Panc1 (cell line): Measurements from ENCODE around the gene CNTN1. TPM values are rescaled to one million over a fixed set of nuclear protein-coding genes. Genes with fewer than 3 reads are reported as not detected.

Experiments
- ATAC-seq: fragments of 200-7000 bp; cut with Tn5 transposase; 2 replicates; pipeline ENCODE4 v1.9.1; 2020; ENCODE audit warnings: mild to moderate bottlenecking, moderate library complexity
- BruUV-seq: library from RNA; stranded (reverse); fragments of 400-500 nt; replicated peaks from 2 replicates; lab custom pipeline; 2021; lab: Mats Ljungman, UMichigan
- CTCF ChIA-PET: fragments of 300-600 bp; sonication (Branson Sonifier 250); formaldehyde crosslinking; loops from one replicate; lab custom pipeline; 2022; ENCODE audit warnings: antibody characterized with exemption; lab: Charles Lee
- POLR2A ChIA-PET: fragments of 300-600 bp; sonication (Branson Sonifier 250); formaldehyde crosslinking; loops from one replicate; lab custom pipeline; 2022; ENCODE audit warnings: antibody characterized with exemption; lab: Charles Lee
- DNase-seq: peaks from one replicate; pipeline ENCODE4 v3.0.0-alpha.2; 2010; ENCODE audit warnings: low read depth, low spot score
- H3K27ac ChIP-seq: 2 replicates; pipeline ENCODE4 v1.5.1; 2011; ENCODE audit warnings: mild to moderate bottlenecking, low read length, inconsistent platforms
- H3K27me3 ChIP-seq: fragments of 200-500 bp; sonication (Bioruptor generic); 2 replicates; pipeline ENCODE4 v1.6.0; 2014; ENCODE audit warnings: low read length, inconsistent platforms; ENCODE audit not compliant: control insufficient read depth, insufficient read depth
- H3K36me3 ChIP-seq: fragments of 200-500 bp; sonication (Bioruptor generic); 2 replicates; pipeline ENCODE4 v1.5.1; 2014; ENCODE audit warnings: inconsistent platforms, mild to moderate bottlenecking, low read length, moderate library complexity; ENCODE audit not compliant: control insufficient read depth, insufficient read depth
- H3K4me1 ChIP-seq: 2 replicates; pipeline ENCODE4 v1.5.1; 2011; ENCODE audit warnings: inconsistent platforms, mild to moderate bottlenecking, low read length, moderate library complexity; ENCODE audit not compliant: control insufficient read depth, insufficient read depth
- H3K4me3 ChIP-seq, 2 experiments: 2 replicates each; pipeline ENCODE4 v1.5.1; 2011 to 2012; ENCODE audit warnings: low read depth in 2 of 2, low read length in 2 of 2, mild to moderate bottlenecking in 2 of 2, inconsistent platforms in 1 of 2, moderate library complexity in 1 of 2
- H3K9me3 ChIP-seq: fragments of 200-500 bp; sonication (Bioruptor generic); 2 replicates; pipeline ENCODE4 v1.5.1; 2014; ENCODE audit warnings: low read depth, mild to moderate bottlenecking, inconsistent platforms, low read length, moderate library complexity; ENCODE audit not compliant: control insufficient read depth, insufficient read depth
- POLR2AphosphoS5 ChIP-seq: IDR thresholded peaks from 2 replicates; pipeline ENCODE4 v1.6.1; 2012; ENCODE audit warnings: mild to moderate bottlenecking, low read depth, low read length, moderate library complexity
- SIN3A ChIP-seq: IDR thresholded peaks from 2 replicates; pipeline ENCODE4 v1.6.1; 2012; ENCODE audit warnings: low read depth, mild to moderate bottlenecking, low read length, moderate library complexity, borderline replicate concordance; ENCODE audit not compliant: insufficient read depth
- TCF7L2 ChIP-seq: IDR thresholded peaks from 2 replicates; pipeline ENCODE4 v1.6.1; 2011; ENCODE audit warnings: mild to moderate bottlenecking, low read depth, low read length, inconsistent platforms
- in situ Hi-C: cut with HindIII; loops from 2 replicates; pipeline ENCODE4 v1.10.0; 2016; ENCODE audit warnings: low sequenced_read_pairs, low pct_unique_long_range_greater_than_20kb
- intact Hi-C: fragments of 100-400 bp; cut with micrococcal nuclease; formaldehyde crosslinking; loops from one replicate; pipeline ENCODE4 v1.10.0; 2022; ENCODE audit not compliant: unreplicated experiment
- total RNA-seq: library from RNA; stranded (reverse); gene quantifications from one replicate; pipeline ENCODE4 v1.2.1, GENCODE V29; 2021; ENCODE audit not compliant: unreplicated experiment
- TF ChIP-seq, protein P1 (sequence below), 2 experiments: IDR thresholded peaks; 2 replicates each; pipeline ENCODE4 v1.6.1; 2011 to 2012; ENCODE audit warnings: low read depth in 2 of 2, control low read depth in 1 of 2, low read length in 1 of 2, mild to moderate bottlenecking in 1 of 2, moderate library complexity in 1 of 2; ENCODE audit not compliant: insufficient read depth in 1 of 2
- TF ChIP-seq, protein P2 (sequence below): fragments of 450-650 bp; IDR thresholded peaks from 2 replicates; pipeline ENCODE4 v1.5.1; 2017; ENCODE audit warnings: mild to moderate bottlenecking

The CNTN1 gene
- total RNA-seq, 1 experiment from 2014 or later: not detected

DNA sequence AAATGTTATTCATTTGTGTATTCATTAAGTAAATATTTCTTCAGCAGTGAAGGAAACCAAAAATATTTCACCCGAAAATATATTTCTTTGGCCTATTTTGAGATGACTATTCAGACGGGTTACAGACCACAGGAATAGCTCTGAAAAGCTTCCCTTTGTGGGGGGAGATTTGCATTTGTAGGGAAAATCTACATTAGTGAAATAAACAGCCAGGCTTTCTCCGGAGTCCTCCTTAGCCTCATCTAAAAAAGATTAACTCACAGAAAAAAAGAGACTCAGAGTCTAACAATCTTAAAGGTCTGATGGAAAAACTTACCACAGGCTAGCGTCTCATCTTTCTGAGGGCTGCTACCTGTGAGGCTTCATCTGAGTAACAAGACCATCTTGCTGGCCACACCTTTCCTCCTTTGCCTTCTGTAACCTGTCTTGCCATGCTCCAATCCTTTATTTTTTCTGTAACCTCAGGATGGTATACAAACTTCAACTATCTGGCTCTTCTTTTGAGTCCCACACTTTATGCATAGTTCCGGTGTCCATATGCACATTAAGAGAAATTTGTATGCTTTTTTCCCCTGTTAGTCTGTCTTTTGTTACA lies 100.7 kb downstream of the CNTN1 start:
- TF ChIP-seq, protein P1, sequence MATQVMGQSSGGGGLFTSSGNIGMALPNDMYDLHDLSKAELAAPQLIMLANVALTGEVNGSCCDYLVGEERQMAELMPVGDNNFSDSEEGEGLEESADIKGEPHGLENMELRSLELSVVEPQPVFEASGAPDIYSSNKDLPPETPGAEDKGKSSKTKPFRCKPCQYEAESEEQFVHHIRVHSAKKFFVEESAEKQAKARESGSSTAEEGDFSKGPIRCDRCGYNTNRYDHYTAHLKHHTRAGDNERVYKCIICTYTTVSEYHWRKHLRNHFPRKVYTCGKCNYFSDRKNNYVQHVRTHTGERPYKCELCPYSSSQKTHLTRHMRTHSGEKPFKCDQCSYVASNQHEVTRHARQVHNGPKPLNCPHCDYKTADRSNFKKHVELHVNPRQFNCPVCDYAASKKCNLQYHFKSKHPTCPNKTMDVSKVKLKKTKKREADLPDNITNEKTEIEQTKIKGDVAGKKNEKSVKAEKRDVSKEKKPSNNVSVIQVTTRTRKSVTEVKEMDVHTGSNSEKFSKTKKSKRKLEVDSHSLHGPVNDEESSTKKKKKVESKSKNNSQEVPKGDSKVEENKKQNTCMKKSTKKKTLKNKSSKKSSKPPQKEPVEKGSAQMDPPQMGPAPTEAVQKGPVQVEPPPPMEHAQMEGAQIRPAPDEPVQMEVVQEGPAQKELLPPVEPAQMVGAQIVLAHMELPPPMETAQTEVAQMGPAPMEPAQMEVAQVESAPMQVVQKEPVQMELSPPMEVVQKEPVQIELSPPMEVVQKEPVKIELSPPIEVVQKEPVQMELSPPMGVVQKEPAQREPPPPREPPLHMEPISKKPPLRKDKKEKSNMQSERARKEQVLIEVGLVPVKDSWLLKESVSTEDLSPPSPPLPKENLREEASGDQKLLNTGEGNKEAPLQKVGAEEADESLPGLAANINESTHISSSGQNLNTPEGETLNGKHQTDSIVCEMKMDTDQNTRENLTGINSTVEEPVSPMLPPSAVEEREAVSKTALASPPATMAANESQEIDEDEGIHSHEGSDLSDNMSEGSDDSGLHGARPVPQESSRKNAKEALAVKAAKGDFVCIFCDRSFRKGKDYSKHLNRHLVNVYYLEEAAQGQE (IDR thresholded peaks at IDR 0.05; ENCODE audit: insufficient read depth in 1 of 2, low read depth in 2 of 2, low read length in 1 of 2): no peak
- TF ChIP-seq POLR2AphosphoS5 (no peak), TCF7L2 (no peak), SIN3A (no peak)
- TF ChIP-seq, protein P2, sequence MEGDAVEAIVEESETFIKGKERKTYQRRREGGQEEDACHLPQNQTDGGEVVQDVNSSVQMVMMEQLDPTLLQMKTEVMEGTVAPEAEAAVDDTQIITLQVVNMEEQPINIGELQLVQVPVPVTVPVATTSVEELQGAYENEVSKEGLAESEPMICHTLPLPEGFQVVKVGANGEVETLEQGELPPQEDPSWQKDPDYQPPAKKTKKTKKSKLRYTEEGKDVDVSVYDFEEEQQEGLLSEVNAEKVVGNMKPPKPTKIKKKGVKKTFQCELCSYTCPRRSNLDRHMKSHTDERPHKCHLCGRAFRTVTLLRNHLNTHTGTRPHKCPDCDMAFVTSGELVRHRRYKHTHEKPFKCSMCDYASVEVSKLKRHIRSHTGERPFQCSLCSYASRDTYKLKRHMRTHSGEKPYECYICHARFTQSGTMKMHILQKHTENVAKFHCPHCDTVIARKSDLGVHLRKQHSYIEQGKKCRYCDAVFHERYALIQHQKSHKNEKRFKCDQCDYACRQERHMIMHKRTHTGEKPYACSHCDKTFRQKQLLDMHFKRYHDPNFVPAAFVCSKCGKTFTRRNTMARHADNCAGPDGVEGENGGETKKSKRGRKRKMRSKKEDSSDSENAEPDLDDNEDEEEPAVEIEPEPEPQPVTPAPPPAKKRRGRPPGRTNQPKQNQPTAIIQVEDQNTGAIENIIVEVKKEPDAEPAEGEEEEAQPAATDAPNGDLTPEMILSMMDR: no peak
- no peaks in the 10 kb centered on the region for H3K9me3 ChIP-seq
- ATAC-seq (no peak), DNase-seq (no peak)
- BruUV-seq: no TSS peak
- CTCF ChIA-PET: no interaction called here
- POLR2A ChIA-PET: no interaction called here
- intact Hi-C loops: no loop called here
- no peaks in the 10 kb centered on the region for H3K36me3 ChIP-seq
- in situ Hi-C loops: no loop called here
- H3K4me3 ChIP-seq: no peak overlapping the region
- H3K4me1 ChIP-seq: no peaks in the 10 kb centered on the region
- no peaks in the 10 kb centered on the region for H3K27me3 ChIP-seq
- no peak overlapping the region for H3K27ac ChIP-seq

DNA sequence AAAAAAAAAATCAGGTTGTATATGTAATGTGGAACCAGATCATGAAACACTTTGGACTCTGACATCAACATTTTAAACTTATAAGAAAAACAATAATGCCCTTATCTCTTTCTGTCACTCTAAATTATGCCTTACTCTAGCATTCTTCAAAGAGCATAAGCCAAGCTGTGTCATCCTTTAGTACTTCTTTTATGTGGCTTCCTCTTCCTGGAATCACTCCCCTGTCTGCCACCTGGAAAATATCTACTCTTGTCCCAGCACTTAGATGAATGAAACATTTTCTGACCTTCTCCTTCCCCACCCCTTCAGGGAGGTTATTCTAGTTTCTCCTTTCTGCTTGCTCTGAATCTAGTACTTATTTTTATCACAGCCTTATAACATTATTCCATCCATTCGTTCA lies 101.2 kb downstream of the CNTN1 start:
- ChIA-PET CTCF (no interaction called here), POLR2A (no interaction called here)
- Histone ChIP-seq H3K36me3 (no peaks in the 10 kb centered on the region), H3K27me3 (no peaks in the 10 kb centered on the region), H3K27ac (no peak overlapping the region), H3K9me3 (no peaks in the 10 kb centered on the region), H3K4me1 (no peaks in the 10 kb centered on the region), H3K4me3 (no peak overlapping the region)
- BruUV-seq: no TSS peak
- in situ Hi-C loops: no loop called here
- DNase-seq: no peak
- ATAC-seq: no peak
- TF ChIP-seq, protein P1 (IDR thresholded peaks at IDR 0.05; ENCODE audit: insufficient read depth in 1 of 2, low read depth in 2 of 2, low read length in 1 of 2): no peak
- no peak for TF ChIP-seq TCF7L2
- TF ChIP-seq POLR2AphosphoS5: no peak
- TF ChIP-seq SIN3A: no peak
- TF ChIP-seq, protein P2: no peak
- intact Hi-C loops: no loop called here
